K562 (cell line): ENCODE results near the gene ATXN7L2. TPM values are rescaled to one million over a fixed set of nuclear protein-coding genes. Genes with fewer than 3 reads are reported as not detected.

ENCODE experiments used
- CBFA2T2 ChIP-seq: fragments of 450-650 bp; conservative IDR thresholded peaks from 2 replicates; pipeline ENCODE4 v1.6.1; 2017; ENCODE audit warnings: mild to moderate bottlenecking
- CEBPG ChIP-seq, 3 experiments: fragments of 200-800 bp in 1 of 3; sonication (Bioruptor generic) in 1 of 3; sonication (generic) in 1 of 3; formaldehyde crosslinking in 1 of 3; IDR thresholded peaks in 2 of 3; conservative IDR thresholded peaks in 1 of 3; 2 replicates each; pipeline versions ENCODE4 v1.6.1 to v1.8.0; 2016 to 2022; ENCODE audit warnings: missing compliant biosample characterization in 2 of 3, missing genetic modification characterization in 2 of 3, mild to moderate bottlenecking in 1 of 3, missing genetic modification reagents in 1 of 3
- CSDE1 ChIP-seq, 2 experiments: fragments of 450-650 bp; IDR thresholded peaks; 2 replicates each; pipeline ENCODE4 v1.6.1; 2016; ENCODE audit warnings: mild to moderate bottlenecking in 1 of 2
- EHMT2 ChIP-seq: fragments of 450-650 bp; IDR thresholded peaks from 2 replicates; pipeline ENCODE4 v1.6.1; 2018; ENCODE audit warnings: antibody characterized with exemption
- EZH2 ChIP-seq: IDR thresholded peaks from 2 replicates; pipeline ENCODE4 v1.6.1; 2012; ENCODE audit warnings: low read depth, mild to moderate bottlenecking, inconsistent platforms, low read length, borderline replicate concordance
- GABPB1 ChIP-seq: sonication (generic); formaldehyde crosslinking; IDR thresholded peaks from 2 replicates; pipeline ENCODE4 v1.8.0; 2022; ENCODE audit warnings: mild to moderate bottlenecking, missing genetic modification reagents
- MCM2 ChIP-seq: fragments of 450-650 bp; IDR thresholded peaks from 2 replicates; pipeline ENCODE4 v1.6.1; 2017; ENCODE audit warnings: low read depth, mild to moderate bottlenecking
- MED1 ChIP-seq: sonication (generic); formaldehyde crosslinking; IDR thresholded peaks from 2 replicates; pipeline ENCODE4 v1.8.1; 2023; ENCODE audit warnings: missing genetic modification reagents, borderline replicate concordance
- NONO ChIP-seq, 2 experiments: fragments of 200-400 bp in 1 of 2; fragments of 450-650 bp in 1 of 2; formaldehyde crosslinking in 1 of 2; IDR thresholded peaks; 2 replicates each; pipeline ENCODE4 v1.6.1; 2017; ENCODE audit warnings: low read depth in 2 of 2, mild to moderate bottlenecking in 2 of 2, moderate library complexity in 2 of 2, low read length in 1 of 2
- RCOR1 ChIP-seq, 2 experiments: IDR thresholded peaks; 2 replicates each; pipeline ENCODE4 v1.6.1; 2012; ENCODE audit warnings: low read depth in 2 of 2, low read length in 2 of 2, borderline replicate concordance in 1 of 2, improper control_type of control experiment in 1 of 2
- TRIM24 ChIP-seq, 2 experiments: fragments of 450-650 bp; IDR thresholded peaks; 2 replicates each; pipeline ENCODE4 v1.6.1; 2016
- ZEB2 ChIP-seq: fragments of 450-650 bp; IDR thresholded peaks from 2 replicates; pipeline ENCODE4 v1.6.1; 2016
- ZNF3 ChIP-seq: fragments of 250-450 bp; sonication (Bioruptor Pico); IDR thresholded peaks from 2 replicates; pipeline ENCODE4 v1.5.0; 2021; ENCODE audit warnings: mild to moderate bottlenecking, moderate library complexity
- ZNF398 ChIP-seq: fragments of 250-450 bp; sonication (Bioruptor Pico); IDR thresholded peaks from 2 replicates; pipeline ENCODE4 v1.8.0; 2021; ENCODE audit warnings: moderate library complexity, mild to moderate bottlenecking, inconsistent platforms
- ZNF436 ChIP-seq: fragments of 250-450, 450-650 bp; sonication (Bioruptor Pico); formaldehyde crosslinking; IDR thresholded peaks from 2 replicates; pipeline ENCODE4 v1.7.0; 2020; ENCODE audit warnings: mild to moderate bottlenecking
- ZNF589 ChIP-seq: fragments of 200-800 bp; sonication (Bioruptor generic); IDR thresholded peaks from 2 replicates; pipeline ENCODE4 v1.6.1; 2016; ENCODE audit warnings: low read depth, missing genetic modification characterization, missing compliant biosample characterization
- polyA plus RNA-seq, 8 experiments: library from polyadenylated mRNA; depleted of rRNA in 4 of 8; stranded (reverse) in 5 of 8; unstranded in 3 of 8; fragments of >200 nt; fragmentation: Nextera tagmentation in 2 of 8; fragmentation: Illumina TruSeq in 1 of 8; extraction: Ambion mirVana in 2 of 8; extraction: Trizol in 1 of 8; gene quantifications; 2 replicates each; pipeline versions ENCODE4 v1.2.1 to v1.2.3, GENCODE V29; 2011 to 2014; ENCODE audit warnings: inconsistent platforms in 1 of 8, missing spikeins in 1 of 8
- total RNA-seq, 7 experiments: library from RNA; depleted of rRNA in 6 of 7; stranded (reverse); fragments of >200 nt in 6 of 7; fragmentation: Illumina TruSeq in 2 of 7; extraction: Trizol in 2 of 7; gene quantifications; 2 replicates each; pipeline versions ENCODE4 v1.2.1 to v1.2.3, GENCODE V29; 2011 to 2021; ENCODE audit warnings: low replicate concordance in 1 of 7
- TF ChIP-seq, protein P1 (sequence below): fragments of 250-450 bp; sonication (Bioruptor Pico); IDR thresholded peaks from 2 replicates; pipeline ENCODE4 v1.4.0; 2020; ENCODE audit warnings: borderline replicate concordance
- TF ChIP-seq, protein P2 (sequence below): sonication (generic); formaldehyde crosslinking; IDR thresholded peaks from 2 replicates; pipeline ENCODE4 v1.8.0; 2022; ENCODE audit warnings: mild to moderate bottlenecking, low read depth, missing genetic modification reagents
- TF ChIP-seq, protein P3 (sequence below): fragments of 450-650 bp; IDR thresholded peaks from 2 replicates; pipeline ENCODE4 v1.6.1; 2016; ENCODE audit warnings: missing biosample characterization, missing genetic modification characterization
- TF ChIP-seq, protein P4 (sequence below): fragments of 450-650 bp; IDR thresholded peaks from 2 replicates; pipeline ENCODE4 v1.7.0; 2016; ENCODE audit warnings: borderline replicate concordance

The ATXN7L2 gene
- total and polyA plus RNA-seq, 9 of the 15 experiments (the other 6 are each of a cell fraction or from before 2014, with no cell fraction given), result 0.21 to 10.4 (median 5.8) TPM

GRCh38 chr1:109532365-109533136 lies 48.8 kb downstream of the ATXN7L2 start (continued):
- no peak for TF ChIP-seq ZNF398 (CRISPR knock-in tag)
- peak; percentile 78 for TF ChIP-seq GABPB1
- TF ChIP-seq MCM2, result no peak
- TF ChIP-seq, protein P1, sequence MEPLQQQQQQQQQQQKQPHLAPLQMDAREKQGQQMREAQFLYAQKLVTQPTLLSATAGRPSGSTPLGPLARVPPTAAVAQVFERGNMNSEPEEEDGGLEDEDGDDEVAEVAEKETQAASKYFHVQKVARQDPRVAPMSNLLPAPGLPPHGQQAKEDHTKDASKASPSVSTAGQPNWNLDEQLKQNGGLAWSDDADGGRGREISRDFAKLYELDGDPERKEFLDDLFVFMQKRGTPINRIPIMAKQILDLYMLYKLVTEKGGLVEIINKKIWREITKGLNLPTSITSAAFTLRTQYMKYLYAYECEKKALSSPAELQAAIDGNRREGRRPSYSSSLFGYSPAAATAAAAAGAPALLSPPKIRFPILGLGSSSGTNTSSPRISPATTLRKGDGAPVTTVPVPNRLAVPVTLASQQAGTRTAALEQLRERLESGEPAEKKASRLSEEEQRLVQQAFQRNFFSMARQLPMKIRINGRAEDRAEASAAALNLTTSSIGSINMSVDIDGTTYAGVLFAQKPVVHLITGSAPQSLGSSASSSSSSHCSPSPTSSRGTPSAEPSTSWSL (CRISPR knock-in tag), result no peak
- TF ChIP-seq, protein P2, sequence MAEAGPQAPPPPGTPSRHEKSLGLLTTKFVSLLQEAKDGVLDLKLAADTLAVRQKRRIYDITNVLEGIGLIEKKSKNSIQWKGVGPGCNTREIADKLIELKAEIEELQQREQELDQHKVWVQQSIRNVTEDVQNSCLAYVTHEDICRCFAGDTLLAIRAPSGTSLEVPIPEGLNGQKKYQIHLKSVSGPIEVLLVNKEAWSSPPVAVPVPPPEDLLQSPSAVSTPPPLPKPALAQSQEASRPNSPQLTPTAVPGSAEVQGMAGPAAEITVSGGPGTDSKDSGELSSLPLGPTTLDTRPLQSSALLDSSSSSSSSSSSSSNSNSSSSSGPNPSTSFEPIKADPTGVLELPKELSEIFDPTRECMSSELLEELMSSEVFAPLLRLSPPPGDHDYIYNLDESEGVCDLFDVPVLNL (CRISPR knock-in tag), result no peak
- no peak for TF ChIP-seq CEBPG (CRISPR knock-in tag; IDR thresholded peaks at IDR 0.05)
- no peak for TF ChIP-seq CEBPG (tag; conservative IDR thresholded peaks at IDR 0.05 in 1 of 2, IDR thresholded peaks at IDR 0.05 in 1 of 2)
- no peak; a peak in 1 of 4 replicates for TF ChIP-seq NONO (IDR thresholded peaks at IDR 0.05; ENCODE audit: low read depth in 2 of 2, low read length in 1 of 2)
- TF ChIP-seq, protein P3, sequence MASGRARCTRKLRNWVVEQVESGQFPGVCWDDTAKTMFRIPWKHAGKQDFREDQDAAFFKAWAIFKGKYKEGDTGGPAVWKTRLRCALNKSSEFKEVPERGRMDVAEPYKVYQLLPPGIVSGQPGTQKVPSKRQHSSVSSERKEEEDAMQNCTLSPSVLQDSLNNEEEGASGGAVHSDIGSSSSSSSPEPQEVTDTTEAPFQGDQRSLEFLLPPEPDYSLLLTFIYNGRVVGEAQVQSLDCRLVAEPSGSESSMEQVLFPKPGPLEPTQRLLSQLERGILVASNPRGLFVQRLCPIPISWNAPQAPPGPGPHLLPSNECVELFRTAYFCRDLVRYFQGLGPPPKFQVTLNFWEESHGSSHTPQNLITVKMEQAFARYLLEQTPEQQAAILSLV (tag), result no peak
- no peak for TF ChIP-seq EZH2
- TF ChIP-seq ZNF3, result no peak
- no peak for TF ChIP-seq CBFA2T2
- no peak for TF ChIP-seq ZEB2
- TF ChIP-seq ZNF436 (CRISPR knock-in tag), result no peak
- TF ChIP-seq EHMT2, result 0 out of 2 replicates have a peak, but pooled peaks have one; percentile 26
- TF ChIP-seq, protein P4, sequence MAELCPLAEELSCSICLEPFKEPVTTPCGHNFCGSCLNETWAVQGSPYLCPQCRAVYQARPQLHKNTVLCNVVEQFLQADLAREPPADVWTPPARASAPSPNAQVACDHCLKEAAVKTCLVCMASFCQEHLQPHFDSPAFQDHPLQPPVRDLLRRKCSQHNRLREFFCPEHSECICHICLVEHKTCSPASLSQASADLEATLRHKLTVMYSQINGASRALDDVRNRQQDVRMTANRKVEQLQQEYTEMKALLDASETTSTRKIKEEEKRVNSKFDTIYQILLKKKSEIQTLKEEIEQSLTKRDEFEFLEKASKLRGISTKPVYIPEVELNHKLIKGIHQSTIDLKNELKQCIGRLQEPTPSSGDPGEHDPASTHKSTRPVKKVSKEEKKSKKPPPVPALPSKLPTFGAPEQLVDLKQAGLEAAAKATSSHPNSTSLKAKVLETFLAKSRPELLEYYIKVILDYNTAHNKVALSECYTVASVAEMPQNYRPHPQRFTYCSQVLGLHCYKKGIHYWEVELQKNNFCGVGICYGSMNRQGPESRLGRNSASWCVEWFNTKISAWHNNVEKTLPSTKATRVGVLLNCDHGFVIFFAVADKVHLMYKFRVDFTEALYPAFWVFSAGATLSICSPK, result no peak
- TF ChIP-seq RCOR1 (IDR thresholded peaks at IDR 0.05; ENCODE audit: borderline replicate concordance in 1 of 2, low read depth in 2 of 2, low read length in 2 of 2), result peak in 1 of 2 experiments; percentile 37; a peak in 1 of 4 replicates
- TF ChIP-seq TRIM24 (IDR thresholded peaks at IDR 0.05), result 0 out of 4 replicates have a peak, but pooled peaks of 1 of the 2 experiments have one; percentile 6
- TF ChIP-seq MED1 (CRISPR knock-in tag), result no peak
- no peak for TF ChIP-seq ZNF589 (CRISPR knock-in tag)
- 0 out of 4 replicates have a peak, but pooled peaks of 1 of the 2 experiments have one; percentile 33 for TF ChIP-seq CSDE1 (IDR thresholded peaks at IDR 0.05)
